Hematopoietic multipotent progenitor cell treated with erythropoietin and hydrocortisone succinate and interleukin-3 and kit ligand, for 15 days (in vitro differentiated cells): ENCODE measurements around the gene FMNL2.
"Not testable (repeated sequence)": the region's sequence is repeated elsewhere in the genome, so short reads cannot be mapped to it uniquely, and the experiment has no call there.

Experiments used
- DNase-seq: peaks from one replicate; pipeline ENCODE4 v3.0.0-alpha.2; 2015; ENCODE audit warnings: low spot score

Gene FMNL2

DNA sequence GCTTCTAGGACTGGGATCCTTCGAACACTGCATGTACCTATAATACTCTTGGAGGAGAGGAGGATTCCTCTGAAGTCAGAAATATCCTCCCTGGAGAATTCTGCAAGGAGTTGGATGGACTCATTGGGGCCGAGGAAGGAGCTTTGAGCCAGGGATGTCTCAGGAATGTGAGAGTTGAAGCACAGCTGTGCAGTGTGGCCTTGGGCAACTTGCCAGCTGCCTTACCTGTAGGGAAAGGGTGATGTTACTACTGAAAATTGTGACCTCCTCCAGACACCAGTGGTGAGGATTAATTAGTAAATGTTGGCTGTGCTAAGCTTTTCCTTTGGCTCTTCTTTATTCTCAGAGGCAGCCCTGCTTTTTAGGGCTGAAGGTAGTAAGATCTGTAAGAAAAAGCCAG is 41.4 kb downstream of the FMNL2 start:
- no peak for DNase-seq

DNA sequence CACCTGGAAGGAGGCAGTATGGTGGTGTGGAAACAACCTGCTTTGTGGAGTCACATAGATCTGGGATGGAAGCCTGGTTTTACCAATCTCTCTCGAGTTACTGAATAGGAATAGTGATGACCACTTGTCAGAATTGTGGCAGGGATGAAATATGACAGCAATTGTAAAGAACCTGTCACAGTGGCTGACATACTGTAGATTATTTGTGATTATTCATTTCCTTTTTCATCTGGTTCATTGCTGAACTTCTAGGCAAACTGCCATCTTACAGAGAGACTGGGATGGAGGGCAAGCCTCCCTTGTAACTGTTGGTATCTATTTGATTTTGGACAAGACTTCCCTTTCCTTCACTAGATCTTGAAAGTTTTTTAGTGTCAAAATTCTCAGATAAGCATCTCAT is 42.0 kb downstream of the FMNL2 start:
- DNase-seq: no peak

DNA sequence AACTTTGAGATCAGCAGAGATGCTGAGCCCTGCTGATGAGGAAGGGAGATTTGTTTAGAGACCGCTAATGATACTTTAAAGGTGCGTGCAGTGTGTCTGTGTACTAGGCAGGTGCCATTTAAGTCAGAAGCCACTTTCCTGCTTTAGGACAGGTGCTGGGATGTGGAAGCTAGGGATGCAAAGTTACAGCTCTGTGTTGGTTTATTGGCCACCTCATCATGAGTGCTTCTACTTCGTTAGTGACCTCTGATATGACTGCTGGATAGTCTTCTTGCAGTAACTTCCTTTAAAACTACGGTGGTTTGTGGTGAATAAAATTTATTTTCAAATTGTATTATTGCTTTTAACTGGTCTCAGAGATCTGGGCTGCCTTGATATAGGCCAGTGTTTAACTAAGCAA is 44.1 kb downstream of the FMNL2 start:
- no peak for DNase-seq

DNA sequence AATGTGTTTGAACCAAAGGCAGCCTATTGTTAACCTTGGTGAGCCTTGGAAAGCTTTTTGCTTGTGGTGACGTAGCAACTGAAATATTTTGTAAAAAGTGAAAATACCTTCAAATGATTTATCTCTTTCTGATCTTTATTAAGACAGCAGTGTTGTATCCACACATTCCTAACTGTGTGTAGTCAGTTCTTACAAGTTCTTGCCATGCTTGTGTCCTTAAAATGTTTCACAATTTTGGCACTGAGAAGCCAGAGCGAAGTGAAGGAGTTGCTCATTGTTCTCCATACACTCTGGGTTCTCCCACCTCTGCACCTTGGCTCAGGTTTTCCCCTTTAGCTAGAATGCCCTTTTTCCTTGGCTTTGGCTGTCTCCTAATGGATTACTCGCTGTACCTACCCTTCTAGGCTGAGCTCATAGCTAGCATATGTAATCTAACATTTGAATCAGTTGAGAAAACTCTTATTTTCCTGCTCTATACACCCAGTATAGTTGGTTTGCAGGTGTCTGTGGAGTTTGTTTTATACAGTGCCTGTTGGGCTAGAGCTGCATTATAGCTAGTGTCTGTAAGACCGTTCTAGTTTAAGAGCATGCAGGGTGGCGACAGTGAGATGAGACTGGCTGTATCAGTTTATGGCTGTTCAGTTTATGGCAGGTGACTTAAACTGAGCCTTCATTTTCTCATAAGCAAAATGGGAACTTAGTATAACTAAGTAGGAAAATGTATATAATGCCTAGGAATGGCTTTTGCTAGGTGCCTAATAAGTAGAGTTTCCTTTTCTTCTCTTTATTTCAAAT is 45.5 kb downstream of the FMNL2 start:
- DNase-seq: no peak

DNA sequence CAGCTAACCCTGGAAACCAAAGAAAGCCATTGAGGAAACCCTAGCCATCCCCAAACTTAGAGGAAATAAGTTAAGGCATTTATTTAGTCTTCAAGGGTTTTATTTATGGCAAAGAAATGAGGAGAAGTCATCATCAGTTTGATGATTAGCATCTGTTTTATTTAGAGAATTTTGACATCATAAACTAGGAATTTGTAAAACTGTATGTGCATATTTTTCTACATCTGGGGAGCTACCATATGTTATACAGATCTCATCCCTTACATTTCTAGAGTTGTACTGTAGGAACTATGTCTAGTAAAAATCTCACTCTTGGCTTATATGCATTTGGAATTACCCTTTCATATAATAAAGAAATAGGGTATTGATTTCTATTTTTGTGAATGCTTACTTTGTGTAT is 48.7 kb downstream of the FMNL2 start:
- no peak for DNase-seq

DNA sequence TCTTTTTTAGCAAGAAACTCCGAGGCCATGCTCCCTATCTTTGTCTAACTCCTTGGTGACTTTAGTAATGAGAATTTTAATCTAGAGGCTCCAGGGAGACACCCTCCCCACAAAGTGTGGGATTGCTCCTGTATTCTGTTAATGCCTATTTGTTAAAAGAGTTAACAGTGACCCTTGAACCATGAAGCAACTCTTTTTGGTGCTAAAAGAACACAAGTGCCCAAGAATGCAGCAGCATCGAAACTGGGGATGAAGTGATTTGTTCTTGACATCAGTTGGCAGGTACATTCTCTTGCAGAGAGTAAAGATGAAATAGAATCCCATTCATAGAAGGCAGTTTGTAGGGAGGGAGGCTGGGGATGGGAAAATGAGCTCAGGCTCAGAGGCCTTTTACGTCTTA is 50.0 kb downstream of the FMNL2 start:
- DNase-seq: no peak

DNA sequence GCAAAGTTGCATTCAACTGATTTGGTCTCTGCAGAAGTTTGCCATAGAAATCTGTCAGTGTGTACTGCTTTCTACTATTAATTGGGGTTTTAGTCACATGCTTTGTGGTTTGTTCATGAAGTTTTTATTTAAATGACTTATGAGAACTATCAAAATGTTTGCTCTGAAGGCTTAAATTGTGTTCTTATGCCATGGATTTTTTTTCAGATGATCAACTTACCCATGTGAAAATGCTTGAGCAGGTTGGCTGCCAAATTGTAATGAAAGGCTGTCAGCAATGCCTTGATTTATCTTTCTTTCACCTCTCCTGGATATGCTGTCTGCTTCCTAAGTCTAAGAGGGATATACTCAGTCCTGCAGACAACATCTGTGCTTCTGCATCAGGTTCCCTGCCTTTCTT is 50.7 kb downstream of the FMNL2 start:
- no peak for DNase-seq

DNA sequence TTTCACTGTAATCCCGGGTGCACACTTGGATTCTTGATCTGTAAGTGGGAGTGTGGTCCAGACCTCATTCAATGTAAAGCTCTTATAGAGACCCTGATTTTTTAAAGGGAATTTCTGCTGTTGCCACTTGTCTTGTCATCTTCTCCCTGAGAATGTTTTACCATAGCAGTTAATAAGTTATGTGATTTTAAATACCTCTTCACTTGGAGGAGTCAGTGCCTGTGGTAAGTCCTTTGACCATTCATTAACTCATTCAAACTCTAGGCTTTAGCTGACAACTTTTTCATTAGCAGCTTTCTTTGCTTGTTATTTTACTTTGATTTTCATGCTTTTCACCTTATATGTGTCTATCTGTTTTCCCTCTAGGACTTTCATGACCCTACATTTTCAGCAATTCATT is 51.3 kb downstream of the FMNL2 start:
- DNase-seq: no peak

DNA sequence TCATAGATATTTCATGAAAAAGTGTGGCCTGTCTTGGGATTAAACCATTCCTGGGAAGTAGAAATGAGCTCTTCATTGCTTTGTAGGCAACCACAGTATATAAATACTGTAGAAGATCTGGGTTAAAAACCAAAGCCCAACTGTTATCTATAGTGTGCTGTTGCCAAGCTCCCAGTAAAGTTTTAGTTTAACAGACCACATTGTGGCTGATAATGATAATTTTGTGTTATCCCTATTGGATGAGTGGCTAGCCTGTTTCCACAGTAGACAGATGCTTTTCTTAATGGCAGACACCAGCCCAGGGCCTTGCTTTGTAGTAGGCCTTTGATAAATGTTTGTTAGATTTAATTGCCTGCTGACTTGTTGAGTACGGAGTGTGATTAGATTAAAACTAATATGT is 52.1 kb downstream of the FMNL2 start:
- DNase-seq: no peak

DNA sequence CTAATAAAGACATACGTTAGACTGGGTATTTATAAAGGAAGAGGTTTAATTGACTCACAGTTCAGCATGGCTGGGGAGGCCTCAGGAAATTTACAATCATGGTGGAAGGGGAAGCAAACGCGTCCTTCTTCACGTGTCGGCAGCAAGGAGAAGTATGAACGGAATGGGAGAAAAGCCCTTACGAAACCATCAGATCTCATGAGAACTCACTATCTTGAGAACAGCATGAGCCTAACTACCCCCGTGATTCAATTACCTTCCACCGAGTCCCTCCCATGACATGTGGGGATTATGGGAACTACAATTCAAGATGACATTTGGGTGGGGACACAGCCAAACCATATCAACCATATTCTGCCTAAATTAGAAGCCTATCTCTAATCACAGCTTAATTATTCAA is 53.3 kb downstream of the FMNL2 start:
- not testable (repeated sequence) for DNase-seq

DNA sequence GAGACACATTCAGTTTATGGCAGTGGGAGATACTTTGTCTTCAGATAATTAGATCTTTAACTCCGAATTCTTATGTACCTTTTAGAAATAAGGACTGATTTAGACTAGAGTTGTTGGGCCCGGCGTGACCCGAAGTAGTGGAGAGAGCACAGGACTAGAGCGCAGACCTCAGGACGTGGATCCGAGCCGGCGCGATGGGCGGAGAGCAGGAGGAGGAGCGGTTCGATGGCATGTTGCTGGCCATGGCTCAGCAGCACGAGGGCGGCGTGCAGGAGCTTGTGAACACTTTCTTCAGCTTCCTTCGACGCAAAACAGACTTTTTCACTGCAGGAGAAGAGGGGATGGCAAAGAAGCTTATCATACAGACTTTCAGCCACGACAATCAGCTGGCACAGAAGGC is 54.5 kb downstream of the FMNL2 start:
- DNase-seq: no peak

DNA sequence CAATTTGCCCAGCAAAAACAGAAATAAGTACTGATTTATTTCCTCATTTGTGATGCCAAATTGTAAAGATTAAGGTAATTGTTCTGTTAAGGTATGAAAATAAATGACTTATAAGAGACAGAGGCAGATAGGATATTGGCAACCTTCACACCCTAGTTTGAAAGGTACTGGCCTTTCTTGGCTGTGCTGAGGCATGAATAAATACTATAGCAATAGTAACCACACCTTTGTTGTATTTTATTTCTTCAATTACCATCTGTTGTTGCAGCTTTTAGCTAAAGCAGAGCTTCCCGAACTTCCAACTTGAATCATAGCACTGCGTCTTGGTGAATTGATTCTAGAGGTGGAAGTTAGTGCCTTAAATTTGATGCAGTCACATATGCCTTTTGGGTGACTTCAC is 55.9 kb downstream of the FMNL2 start:
- DNase-seq: no peak

DNA sequence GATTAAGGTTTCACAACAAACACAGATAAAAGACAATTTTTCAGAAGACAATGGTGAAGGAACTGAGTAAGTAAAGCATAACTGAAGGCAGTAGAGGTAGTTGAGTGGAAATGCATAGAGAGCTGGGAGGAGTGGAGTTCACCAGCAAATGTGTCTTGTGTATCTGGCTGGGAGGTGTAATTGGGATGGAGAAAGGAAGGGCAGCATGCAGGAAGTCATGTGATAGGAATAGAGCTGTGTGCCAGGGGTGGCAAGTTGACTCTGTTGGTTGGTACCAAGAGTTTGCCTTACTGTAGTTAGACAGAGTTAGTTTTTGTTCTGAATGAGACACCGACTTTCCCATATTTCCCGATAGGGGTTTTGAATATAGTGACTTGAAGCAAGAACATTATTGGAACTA is 56.3 kb downstream of the FMNL2 start:
- no peak for DNase-seq

DNA sequence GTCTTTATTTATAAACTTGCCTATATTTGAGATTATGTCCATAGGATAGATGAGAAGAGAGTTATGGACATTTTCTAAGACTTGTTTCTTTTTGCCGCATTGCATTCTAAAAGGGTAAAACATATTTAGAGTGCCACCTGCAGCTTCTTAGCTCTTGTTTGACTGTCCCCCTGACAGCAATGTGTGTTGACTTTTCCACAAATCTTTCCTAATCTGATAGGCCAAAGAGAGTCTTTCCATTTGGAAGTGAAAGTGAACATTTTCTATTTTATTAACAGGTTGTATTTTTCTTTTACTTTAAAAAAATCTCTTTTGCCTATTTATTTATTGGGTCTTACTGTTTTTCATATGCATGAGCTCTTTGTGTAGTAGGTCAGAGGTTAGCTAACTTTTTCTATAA is 58.4 kb downstream of the FMNL2 start:
- no peak for DNase-seq

DNA sequence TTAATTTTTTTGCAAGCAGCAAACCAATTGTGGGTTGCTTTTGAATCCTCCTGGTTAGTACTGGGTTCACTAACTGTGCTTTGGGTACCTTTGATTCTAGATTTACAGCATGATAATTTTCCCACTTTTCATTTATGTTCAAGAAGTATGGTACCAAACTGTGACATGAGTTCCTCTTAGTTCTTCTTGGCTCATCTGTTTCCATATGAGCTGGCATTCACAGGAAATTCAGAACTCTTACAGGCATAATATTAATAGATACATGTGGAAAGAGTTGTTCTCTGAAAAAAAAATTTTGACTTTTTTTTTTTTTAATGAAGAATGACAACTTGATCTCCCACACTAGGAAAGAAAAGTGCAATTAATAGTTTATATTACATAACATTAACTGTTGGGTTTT is 59.4 kb downstream of the FMNL2 start:
- DNase-seq: no peak

DNA sequence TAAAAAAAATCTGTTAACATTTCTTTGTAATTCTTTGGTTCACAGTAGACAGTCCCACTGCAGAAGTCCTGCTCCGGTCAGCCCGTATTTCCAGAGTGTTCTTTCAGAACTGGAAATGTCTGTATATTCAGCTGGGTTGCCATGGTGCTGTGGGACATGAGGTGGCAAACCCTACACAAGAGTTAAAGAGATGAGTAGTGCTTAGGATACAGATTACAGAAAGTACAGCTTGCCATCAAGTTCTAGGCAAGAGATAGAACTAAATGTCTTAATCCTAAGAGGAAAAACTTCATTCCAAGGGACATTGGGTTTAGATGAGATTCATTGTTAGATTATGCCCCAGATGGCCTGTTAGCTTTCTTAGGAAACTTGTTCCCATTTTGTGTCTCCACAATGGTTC is 60.1 kb downstream of the FMNL2 start:
- no peak for DNase-seq

DNA sequence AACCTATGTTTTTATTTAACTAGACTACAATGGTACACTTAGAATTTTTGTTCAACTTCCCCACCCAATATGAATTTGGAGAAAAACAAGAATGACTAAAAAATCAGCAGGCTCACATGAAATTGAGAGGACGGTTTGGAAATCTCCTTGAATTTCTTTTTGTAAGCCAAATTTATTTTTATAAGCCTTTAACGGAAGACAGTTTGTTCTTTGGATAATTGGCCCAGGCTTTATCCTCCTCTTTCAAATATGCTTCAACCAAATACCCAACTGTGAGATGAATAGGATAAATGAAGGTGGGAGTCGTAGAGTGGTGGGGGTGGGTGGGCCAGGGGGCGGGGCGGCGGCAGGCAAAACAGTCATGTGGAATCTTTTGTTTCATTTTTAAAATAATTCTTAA is 60.6 kb downstream of the FMNL2 start:
- DNase-seq: no peak

DNA sequence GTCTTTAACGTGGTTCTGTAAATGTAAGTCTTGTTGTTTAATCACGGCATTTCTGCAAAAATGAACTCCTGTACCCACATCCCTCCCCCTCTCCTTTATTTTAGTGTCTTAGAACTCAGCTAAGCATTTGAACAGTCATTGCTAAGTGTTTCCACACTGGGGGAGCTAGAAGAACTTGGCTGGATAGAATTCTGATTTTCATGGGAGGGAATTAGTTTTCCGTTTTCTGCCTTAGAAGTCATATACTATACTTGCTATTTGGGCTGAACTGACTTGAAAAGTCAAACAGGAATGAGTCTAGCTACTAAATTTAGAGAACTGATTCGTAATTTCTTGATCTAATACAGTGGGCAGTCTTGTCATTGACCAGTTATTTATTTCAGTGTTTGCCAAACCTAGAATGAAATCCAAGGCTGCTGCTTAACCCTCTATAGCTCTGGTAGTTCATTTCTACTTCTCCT is 61.1 kb downstream of the FMNL2 start:
- no peak for DNase-seq

DNA sequence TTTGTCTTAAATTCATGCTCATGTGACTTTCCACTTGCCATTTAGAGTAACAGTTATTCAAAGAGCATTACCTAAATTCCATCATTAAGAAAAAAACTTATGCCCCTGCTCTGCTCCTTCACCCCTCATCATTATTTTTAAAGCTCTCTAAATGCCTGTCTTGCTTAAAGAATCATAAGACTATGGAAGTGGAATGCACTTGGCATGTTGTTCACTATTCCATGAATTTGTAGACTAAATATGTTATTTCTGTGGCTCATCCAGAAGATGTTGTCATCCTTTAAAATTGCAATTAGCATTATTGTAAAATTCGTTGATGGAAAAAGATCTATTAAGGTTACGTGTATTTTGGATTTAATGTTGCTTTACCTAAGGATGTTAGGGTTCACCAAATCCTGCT is 61.8 kb downstream of the FMNL2 start:
- DNase-seq: no peak

DNA sequence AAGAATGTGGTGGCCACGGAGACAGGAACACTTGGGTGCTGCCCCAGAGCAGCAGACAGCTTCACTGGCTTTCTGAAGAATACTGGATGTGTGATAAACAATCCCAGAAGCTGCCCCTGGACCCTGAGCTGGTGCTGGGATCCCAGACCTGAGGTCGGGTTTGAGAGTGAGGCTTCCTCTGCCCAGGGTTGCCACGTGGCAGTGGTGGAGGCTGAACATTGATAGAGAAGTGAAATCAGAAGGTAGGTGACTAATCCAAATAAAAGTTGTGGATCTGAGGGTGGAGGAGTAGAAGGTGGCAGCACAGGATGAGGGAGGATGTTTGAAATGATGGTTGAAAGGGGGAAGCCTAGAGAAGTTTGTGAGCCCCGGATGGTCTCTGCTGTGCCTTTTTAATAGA is 64.0 kb downstream of the FMNL2 start:
- DNase-seq: no peak

DNA sequence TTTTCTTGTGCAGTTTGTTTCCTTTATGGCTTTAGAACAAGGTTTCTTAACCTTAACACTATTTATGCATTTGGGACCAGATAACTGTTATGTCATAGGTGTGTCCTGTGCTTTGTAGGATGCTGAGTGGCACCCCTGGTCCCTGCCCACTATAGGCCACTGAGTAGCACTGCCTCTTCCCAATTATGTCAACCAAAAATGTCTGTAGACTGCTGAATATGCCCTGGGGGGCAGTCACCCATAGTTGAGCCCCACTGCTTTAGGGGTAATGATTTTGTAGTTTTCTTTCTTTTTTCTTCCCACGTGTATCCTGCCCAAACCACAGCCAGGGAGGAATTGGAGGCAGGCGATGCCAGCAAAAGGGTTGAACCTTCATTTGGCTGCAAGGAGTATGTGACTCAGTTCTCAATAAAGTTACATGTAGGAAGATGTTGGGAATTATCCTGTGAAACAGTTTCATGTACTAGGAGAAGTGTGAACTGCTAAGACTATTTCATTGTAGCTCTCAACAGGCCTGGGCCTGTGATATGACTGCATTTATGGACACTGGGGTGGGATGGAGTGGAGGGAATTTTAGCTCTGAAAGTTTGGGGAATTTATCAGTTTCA is 65.7 kb downstream of the FMNL2 start:
- no peak for DNase-seq

DNA sequence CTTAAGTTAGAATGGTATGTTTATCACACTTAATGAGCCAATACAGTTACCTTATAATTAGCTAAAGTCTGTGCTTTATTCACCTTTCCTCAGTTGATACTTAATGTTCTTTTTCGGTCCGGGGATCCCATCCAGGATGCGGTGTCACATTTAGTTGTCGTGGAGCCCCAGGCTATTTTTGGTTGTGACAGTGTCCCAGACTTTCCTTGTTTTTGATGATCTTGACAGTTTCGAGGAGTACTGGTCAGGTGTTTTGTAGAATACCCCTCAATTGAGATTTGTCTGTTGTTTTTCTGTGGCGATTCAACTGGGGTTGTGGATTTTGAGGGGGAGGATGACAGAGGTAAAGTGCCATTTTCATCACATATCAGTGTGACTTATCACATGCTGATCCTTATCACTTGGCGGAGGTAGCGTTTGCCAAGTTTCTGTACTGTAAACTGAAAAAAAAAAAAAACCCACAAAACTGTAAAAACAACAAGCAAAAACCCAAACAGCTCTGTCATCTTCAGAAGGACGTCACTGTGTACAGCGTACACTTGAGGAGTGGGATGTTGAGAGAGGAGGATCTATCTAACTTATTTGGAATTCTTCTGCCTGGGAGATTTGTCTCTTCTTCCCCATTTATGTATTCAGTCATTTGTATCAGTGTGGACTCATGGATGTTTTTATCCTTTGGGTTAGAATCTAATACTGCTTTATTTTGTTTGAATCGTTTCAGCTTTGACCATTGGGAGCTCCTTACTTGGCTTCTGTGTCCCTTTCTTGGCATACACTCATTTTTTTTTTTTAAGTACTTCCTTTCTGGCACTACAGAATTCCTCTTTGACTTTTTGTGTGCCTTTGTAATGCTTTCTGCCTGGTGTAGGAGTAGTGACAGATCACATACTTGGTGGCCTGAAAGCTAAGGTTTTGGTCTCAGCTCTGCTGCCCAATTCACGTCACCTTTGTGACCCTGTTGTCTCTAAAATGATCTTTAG is 68.1 kb downstream of the FMNL2 start:
- no peak for DNase-seq
